OCI-LY7 (cell line): Measurements from ENCODE around the gene ARHGAP24. TPM values are rescaled to one million over a fixed set of nuclear protein-coding genes. Genes with fewer than 3 reads are reported as not detected.

Experiments
- BruUV-seq: library from RNA; stranded (reverse); fragments of 400-500 nt; replicated peaks from 2 replicates; lab custom pipeline; 2021; lab: Mats Ljungman, UMichigan
- CTCF ChIA-PET: fragments of 300-600 bp; sonication (Branson Sonifier 250); formaldehyde crosslinking; loops from one replicate; lab custom pipeline; 2022; ENCODE audit warnings: antibody characterized with exemption; ENCODE audit not compliant: unreplicated experiment; lab: Charles Lee
- POLR2A ChIA-PET: fragments of 300-600 bp; sonication (Branson Sonifier 250); formaldehyde crosslinking; loops from one replicate; lab custom pipeline; 2022; ENCODE audit warnings: antibody characterized with exemption; lab: Charles Lee
- DNase-seq: peaks from one replicate; pipeline ENCODE4 v3.0.0-alpha.2; 2015; ENCODE audit warnings: low spot score
- H2AFZ ChIP-seq: fragments of 200-600 bp; sonication (generic), shearing (Covaris generic); 2 replicates; pipeline ENCODE4 v1.6.1; 2014; ENCODE audit warnings: mild to moderate bottlenecking, antibody characterized with exemption, low read length, moderate library complexity
- H3K27ac ChIP-seq: fragments of 200-600 bp; sonication (generic); 2 replicates; pipeline ENCODE4 v1.5.1; 2014; ENCODE audit warnings: mixed run types, low read depth, mild to moderate bottlenecking, moderate library complexity, low read length, inconsistent platforms; ENCODE audit not compliant: poor library complexity, severe bottlenecking
- H3K36me3 ChIP-seq: fragments of 200-600 bp; sonication (generic); 2 replicates; pipeline ENCODE4 v1.6.1; 2014; ENCODE audit warnings: mild to moderate bottlenecking, antibody characterized with exemption, low read length, moderate library complexity, mixed read lengths; ENCODE audit not compliant: insufficient read depth
- H3K4me1 ChIP-seq: fragments of 200-600 bp; sonication (generic); 2 replicates; pipeline ENCODE4 v1.5.1; 2014; ENCODE audit warnings: mild to moderate bottlenecking, low read length; ENCODE audit not compliant: insufficient read depth, poor library complexity, severe bottlenecking
- H3K4me2 ChIP-seq: fragments of 200-600 bp; sonication (generic); 2 replicates; pipeline ENCODE4 v1.6.1; 2014; ENCODE audit warnings: mild to moderate bottlenecking, low read length
- H3K4me3 ChIP-seq: fragments of 200-600 bp; sonication (generic); 2 replicates; pipeline ENCODE4 v1.5.1; 2014; ENCODE audit warnings: mild to moderate bottlenecking, low read depth, low read length; ENCODE audit not compliant: poor library complexity, severe bottlenecking
- H3K79me2 ChIP-seq: fragments of 200-600 bp; sonication (generic); 2 replicates; pipeline ENCODE4 v1.6.1; 2016; ENCODE audit warnings: low read depth, mild to moderate bottlenecking, low read length, moderate library complexity, mixed read lengths; ENCODE audit not compliant: insufficient read depth
- H3K9me2 ChIP-seq: fragments of 200-600 bp; sonication (generic); 2 replicates; pipeline ENCODE4 v1.6.1; 2016; ENCODE audit warnings: mild to moderate bottlenecking, low read length, mixed read lengths; ENCODE audit not compliant: insufficient read depth
- H3K9me3 ChIP-seq: fragments of 200-600 bp; sonication (generic); 2 replicates; pipeline ENCODE4 v1.6.1; 2014; ENCODE audit warnings: mild to moderate bottlenecking, mixed run types, low read length, mixed read lengths
- H4K20me1 ChIP-seq: fragments of 200-600 bp; sonication (generic); 2 replicates; pipeline ENCODE4 v1.6.1; 2014; ENCODE audit warnings: mild to moderate bottlenecking, antibody characterized with exemption, low read length, moderate library complexity, mixed read lengths; ENCODE audit not compliant: insufficient read depth
- EZH2phosphoT487 ChIP-seq: fragments of 200-600 bp; sonication (generic); IDR thresholded peaks from 2 replicates; pipeline ENCODE4 v1.6.1; 2018; ENCODE audit warnings: low read depth, borderline replicate concordance, mild to moderate bottlenecking, mixed run types, antibody characterized with exemption, low read length, moderate library complexity, mixed read lengths
- intact Hi-C: fragments of 100-400 bp; cut with micrococcal nuclease; formaldehyde crosslinking; loops from one replicate; pipeline ENCODE4 v1.10.0; 2022; ENCODE audit not compliant: unreplicated experiment
- total RNA-seq, 2 experiments: library from RNA; depleted of rRNA in 1 of 2; stranded (reverse); fragments of >200 nt in 1 of 2; shearing (Covaris generic) in 1 of 2; gene quantifications; 2 replicates each; pipeline ENCODE4 v1.2.3, GENCODE V29; 2014 to 2022
- TF ChIP-seq, protein P1 (sequence below): fragments of 200-600 bp; sonication (generic); conservative IDR thresholded peaks from 2 replicates; pipeline ENCODE4 v1.5.1; 2014; ENCODE audit warnings: mild to moderate bottlenecking, antibody characterized with exemption, low read length, moderate library complexity, mixed read lengths

The ARHGAP24 gene
- total RNA-seq, 2 experiments from 2014 or later = 0.88 to 4.4 TPM

DNA sequence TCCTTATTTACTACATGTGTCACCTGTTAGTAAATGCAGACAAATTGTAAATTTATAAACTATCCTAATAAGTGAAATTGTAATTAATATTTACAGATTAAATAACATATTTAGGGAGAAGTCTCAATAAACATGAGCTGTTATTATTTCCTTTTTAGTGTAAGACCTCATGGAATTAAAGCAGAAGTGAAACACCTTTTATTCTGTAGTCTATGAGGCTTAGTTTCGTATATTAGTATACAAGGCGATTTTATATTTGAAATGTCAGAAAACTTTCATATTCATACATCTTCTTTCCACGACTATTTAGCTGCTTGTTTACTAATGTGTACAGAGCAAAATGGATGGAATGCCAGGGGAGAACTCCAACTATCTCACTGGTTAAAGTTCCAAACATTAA, 414.4 kb downstream of the ARHGAP24 start:
- ChIA-PET CTCF (no interaction called here), POLR2A (interaction anchor here (0.9 kb wide), 1 partner anchor 301 kb away, joined by 3 read pairs; no protein-coding TSS in a partner anchor)
- TF ChIP-seq EZH2phosphoT487 = no peak
- TF ChIP-seq, protein P1, sequence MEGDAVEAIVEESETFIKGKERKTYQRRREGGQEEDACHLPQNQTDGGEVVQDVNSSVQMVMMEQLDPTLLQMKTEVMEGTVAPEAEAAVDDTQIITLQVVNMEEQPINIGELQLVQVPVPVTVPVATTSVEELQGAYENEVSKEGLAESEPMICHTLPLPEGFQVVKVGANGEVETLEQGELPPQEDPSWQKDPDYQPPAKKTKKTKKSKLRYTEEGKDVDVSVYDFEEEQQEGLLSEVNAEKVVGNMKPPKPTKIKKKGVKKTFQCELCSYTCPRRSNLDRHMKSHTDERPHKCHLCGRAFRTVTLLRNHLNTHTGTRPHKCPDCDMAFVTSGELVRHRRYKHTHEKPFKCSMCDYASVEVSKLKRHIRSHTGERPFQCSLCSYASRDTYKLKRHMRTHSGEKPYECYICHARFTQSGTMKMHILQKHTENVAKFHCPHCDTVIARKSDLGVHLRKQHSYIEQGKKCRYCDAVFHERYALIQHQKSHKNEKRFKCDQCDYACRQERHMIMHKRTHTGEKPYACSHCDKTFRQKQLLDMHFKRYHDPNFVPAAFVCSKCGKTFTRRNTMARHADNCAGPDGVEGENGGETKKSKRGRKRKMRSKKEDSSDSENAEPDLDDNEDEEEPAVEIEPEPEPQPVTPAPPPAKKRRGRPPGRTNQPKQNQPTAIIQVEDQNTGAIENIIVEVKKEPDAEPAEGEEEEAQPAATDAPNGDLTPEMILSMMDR = no peak
- Histone ChIP-seq H3K9me3 (no peaks in the 10 kb centered on the region), H3K36me3 (no peaks in the 10 kb centered on the region), H3K27ac (no peak overlapping the region), H2AFZ (no peak overlapping the region), H3K4me3 (no peak overlapping the region), H3K4me2 (no peak overlapping the region), H3K4me1 (no peaks in the 10 kb centered on the region), H4K20me1 (no peaks in the 10 kb centered on the region), H3K9me2 (no peaks in the 10 kb centered on the region), H3K79me2 (no peaks in the 10 kb centered on the region)
- intact Hi-C loops = no loop called here
- no peak for DNase-seq
- no TSS peak for BruUV-seq

DNA sequence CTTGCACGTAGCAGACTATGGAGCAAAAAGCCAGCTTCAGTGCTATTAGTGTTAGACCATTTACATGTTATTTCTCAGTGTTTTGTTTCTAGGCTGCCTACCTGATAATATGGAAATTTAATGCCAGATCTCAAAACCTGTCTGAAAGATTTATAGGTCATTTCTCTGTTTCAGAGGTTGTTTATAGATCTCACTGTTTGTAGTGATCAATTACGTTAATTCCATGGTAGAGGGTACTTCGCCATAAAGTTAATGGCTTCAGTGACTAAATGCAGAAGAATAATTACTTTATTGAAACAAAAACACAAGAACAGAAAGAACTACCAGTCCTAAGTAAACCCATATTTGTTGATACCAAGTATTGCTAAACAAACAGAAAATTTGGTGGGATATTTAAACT, 420.8 kb downstream of the ARHGAP24 start:
- DNase-seq = no peak
- BruUV-seq = no TSS peak
- Histone ChIP-seq H3K4me1 (no peaks in the 10 kb centered on the region), H3K27ac (no peak overlapping the region), H2AFZ (no peak overlapping the region), H3K9me3 (no peaks in the 10 kb centered on the region), H3K4me3 (no peak overlapping the region), H3K79me2 (no peaks in the 10 kb centered on the region), H3K36me3 (no peaks in the 10 kb centered on the region), H3K4me2 (no peak overlapping the region), H4K20me1 (no peaks in the 10 kb centered on the region), H3K9me2 (no peaks in the 10 kb centered on the region)
- intact Hi-C loops = no loop called here
- TF ChIP-seq EZH2phosphoT487 = no peak
- TF ChIP-seq, protein P1 = no peak
- POLR2A ChIA-PET = no interaction called here
- CTCF ChIA-PET = no interaction called here

DNA sequence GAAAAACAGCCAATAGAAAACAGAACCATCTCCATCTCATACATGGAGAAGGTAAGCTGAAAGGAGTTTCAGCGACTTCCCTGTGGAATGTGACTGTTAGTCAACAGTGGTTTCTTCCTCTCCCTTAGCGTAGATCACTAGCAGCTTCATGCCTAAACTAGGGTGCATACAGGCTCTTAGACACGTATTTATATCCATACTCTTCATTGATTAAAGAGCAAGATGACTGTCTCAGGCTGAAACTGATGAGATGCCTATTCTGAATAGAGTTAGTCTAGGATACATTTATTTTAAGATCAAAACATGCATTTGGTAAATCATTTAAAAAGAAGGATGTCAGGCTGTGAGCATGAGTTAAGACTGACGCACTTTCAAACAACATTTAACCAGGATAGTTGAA, 423.3 kb downstream of the ARHGAP24 start:
- POLR2A ChIA-PET = interaction anchor here (0.6 to 1.9 kb wide), 3 partner anchors 8 to 353 kb away, joined by 3 to 4 read pairs (median 4); no protein-coding TSS in a partner anchor
- Histone ChIP-seq H3K9me3 (no peaks in the 10 kb centered on the region), H3K9me2 (no peaks in the 10 kb centered on the region), H3K36me3 (no peaks in the 10 kb centered on the region), H2AFZ (no peak overlapping the region), H3K4me3 (no peak overlapping the region), H3K27ac (no peak overlapping the region), H3K79me2 (no peaks in the 10 kb centered on the region), H3K4me2 (no peak overlapping the region), H3K4me1 (no peaks in the 10 kb centered on the region), H4K20me1 (no peaks in the 10 kb centered on the region)
- intact Hi-C loops = no loop called here
- TF ChIP-seq EZH2phosphoT487 = no peak
- TF ChIP-seq, protein P1 = no peak
- CTCF ChIA-PET = no interaction called here
- no TSS peak for BruUV-seq
- DNase-seq = no peak
